Pulmonary artery endothelial cell (primary cell): ENCODE results near the gene IMMP2L. TPM values are rescaled to one million over a fixed set of nuclear protein-coding genes. Genes with fewer than 3 reads are reported as not detected.

Experiments used
- DNase-seq: peaks from one replicate; pipeline ENCODE4 v3.0.0-alpha.2; 2011; ENCODE audit warnings: low read depth, low spot score
- total RNA-seq: library from RNA; depleted of rRNA; stranded (reverse); fragments of >200 nt; gene quantifications from 2 replicates; pipeline ENCODE4 v1.2.3, GENCODE V29; 2014

The IMMP2L gene
- total RNA-seq, 1 donor from 2014 or later = 9.6 TPM

DNA sequence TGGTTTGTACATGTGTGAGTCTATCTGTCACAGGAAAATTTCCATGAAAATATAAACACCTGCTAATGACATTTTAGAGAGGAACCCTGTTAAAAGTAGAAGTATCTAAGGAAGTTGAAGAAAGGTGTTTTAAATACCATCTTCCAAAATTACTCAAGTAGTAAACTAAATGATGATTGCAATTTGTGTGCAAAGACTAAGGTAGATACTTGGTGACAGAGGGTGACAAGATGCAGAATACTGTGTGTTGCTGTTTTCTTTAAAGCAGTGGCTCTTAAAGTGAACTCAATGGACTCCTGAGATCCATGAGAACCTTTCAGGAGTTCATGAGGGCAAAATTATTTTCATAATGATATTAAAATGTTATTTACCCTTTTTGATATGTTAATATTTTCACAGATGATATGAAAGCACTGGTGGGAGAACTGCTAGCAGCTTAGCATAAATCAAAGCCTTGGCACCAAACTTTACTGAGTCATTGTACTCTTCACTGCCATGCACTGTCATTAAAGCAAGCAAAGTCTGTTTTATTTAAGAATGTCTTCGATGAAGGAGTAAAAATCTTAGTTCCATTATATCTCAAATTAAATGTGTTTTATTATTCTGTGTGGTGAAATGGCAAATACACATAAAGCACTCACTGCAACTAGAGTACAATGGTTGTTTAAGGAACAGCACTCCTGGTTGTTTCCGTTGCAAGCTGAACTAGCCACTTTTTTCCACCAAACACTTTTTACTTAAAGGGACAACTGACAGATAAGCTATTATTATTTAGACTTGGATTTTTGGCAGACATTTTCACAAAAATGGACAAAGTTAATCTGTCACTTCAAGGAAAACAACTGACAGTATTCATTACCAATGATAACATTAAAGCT, 337.7 kb downstream of the IMMP2L start:
- no peak for DNase-seq

DNA sequence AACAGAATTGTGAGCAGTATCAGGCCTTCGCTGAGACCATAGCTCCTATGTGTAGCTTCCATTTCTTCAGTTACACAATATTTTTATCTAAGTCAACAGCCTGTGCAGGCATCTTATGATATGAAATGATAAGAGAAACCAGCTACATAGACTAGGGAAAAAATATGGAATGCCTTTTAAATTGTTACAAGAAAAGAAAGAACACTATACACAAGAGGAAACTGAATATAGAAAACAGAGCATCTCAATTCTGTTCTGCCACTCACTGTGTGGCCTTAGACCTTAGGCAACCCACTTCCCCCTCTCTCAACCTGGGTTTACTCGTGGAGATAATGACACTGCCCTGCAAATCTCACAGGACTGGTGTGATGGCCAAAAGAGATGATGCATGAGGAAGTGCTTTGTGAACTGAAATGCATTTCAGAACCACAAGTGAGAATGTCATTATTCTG, 338.5 kb downstream of the IMMP2L start:
- DNase-seq = no peak

DNA sequence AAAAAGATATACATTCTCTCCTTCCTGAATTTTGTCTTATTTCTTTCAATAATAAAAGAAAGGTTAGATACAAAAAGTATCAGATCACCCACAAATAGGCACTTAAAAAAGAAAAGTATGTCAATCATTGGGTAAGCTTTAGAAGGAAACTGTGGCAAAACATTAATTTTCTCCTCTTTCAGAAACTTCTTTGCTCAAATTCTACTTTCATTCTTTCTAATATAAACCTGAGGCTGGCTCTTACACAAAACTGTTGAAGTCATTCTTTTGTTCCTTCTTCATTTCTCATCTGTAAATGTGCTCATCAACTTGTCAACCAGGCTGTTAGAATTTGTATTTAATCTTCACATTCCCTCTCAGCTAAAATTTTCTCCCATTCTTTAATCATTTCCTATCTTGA, 346.7 kb downstream of the IMMP2L start:
- DNase-seq = no peak

DNA sequence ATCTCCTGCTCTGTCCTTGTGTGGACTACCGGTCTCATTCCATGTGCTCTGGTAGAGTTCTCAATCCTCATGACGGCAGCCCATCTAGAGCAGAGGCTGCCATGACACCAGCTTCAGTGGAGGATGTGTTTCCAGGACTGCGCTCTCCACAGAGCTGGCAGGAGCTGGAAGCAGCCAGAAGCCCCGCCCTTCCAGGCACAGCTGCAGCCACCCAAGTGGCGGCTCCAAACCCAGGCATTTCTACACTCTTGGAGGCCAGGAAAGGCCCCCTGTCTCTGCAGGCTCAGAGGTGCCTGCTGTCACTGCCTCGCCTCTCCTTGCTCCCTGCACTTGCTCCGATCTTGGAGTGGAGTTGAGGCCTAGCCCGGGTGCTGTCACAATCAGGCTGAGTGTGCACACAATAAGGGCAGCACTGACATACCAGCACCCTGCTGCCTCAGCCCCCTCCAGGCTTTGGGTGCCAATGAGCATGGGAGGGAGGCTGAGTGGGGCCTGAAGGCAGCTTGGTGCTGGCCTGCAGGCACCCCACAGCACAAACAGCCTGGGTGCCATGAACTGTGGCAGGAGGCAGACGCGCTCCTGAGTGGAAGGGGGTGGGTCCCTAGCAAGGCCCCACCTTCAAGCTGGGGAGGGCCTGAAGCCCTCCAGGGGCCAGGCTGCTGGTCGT, 349.3 kb downstream of the IMMP2L start:
- DNase-seq = no peak

DNA sequence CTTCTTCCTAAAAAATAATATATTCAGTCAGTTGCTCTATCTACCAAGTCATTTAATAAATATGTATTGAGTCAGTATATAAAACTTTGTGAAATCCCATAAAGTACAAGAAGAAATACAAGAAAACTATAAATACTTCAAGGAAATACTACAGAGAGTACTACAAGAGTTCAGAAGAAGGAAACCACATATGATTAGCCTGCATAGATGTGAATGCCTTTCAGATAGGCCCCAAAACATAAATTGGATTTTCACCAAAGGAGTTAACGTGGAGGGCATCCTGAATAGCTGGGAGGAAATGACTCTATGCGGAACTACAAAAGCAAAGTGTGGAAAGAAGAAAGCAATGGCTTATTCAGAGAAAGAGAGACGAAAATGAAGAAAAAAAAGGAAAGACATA, 351.3 kb downstream of the IMMP2L start:
- DNase-seq = no peak

DNA sequence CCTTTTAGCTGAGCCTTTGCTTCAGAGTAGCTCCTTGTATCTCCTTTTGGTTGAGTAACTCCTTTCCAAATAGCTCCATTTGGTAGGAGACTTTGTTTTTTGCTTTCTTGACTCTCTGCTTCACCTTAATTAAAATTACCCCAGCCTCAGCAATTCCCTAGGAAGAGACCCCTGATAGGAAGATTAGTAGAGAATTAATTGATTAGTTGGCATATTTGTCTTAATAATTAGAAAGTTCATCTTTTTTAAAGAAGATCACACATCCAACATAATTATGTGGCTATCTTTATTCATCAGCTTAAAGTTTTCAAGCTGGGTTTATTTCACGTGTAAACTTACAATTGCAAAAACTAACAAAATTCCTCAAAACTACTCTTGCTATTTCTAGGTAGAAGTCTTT, 352.2 kb downstream of the IMMP2L start:
- DNase-seq = no peak

DNA sequence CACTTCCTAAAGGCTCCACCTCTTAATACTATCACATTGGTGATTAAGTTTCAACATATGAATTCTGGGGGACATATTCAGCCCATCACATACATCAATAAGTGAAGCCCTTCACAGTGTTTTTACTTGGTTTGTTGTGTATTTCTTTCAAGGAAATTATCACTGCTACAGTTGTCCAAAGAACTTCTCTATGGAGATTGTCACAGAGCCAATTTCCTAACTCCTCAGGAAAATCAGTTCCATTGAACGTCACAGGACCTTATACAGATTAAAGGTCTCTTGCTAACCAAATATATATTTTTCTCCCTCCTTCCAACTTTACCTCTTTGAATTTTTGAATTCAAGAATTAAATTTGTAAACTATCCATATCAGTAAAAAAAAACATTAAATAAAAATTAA, 357.0 kb downstream of the IMMP2L start:
- DNase-seq = no peak

DNA sequence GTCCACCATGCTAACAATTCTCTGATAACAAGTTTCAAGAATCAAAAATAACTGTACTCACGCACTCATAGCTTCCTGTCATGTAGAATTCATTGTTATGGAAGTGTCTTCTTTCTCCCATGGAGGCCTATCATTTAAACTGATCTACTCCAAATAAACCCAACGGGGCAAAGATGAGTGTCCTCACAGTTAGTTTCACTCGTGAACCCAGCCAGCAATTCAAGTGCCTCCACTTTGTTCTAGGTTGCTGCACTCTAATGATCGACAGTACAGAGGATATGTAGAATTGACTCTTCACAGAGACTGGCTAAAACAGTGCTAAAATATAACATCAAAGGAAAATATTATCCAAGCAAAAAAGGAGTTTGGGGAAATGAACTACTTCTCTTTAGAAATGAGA, 360.0 kb downstream of the IMMP2L start:
- no peak for DNase-seq

DNA sequence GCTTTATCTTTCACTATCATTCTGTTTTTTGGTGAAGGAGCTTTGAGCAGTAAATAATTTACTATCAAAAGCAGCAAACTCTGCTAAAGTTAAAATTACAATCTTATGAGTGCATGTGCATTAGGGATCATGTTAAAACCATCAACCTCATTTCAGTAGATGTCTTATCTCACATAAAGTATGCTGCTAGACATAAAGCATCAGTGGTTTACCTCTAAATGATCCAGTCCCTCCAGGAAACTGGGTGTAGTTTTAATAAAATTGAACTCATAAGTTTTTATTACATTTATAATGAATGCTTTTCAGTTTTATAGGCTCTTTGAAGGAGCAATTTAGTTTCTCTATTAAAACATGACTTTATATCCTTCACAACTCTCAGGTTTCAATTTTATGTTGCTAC, 362.6 kb downstream of the IMMP2L start:
- DNase-seq = no peak

DNA sequence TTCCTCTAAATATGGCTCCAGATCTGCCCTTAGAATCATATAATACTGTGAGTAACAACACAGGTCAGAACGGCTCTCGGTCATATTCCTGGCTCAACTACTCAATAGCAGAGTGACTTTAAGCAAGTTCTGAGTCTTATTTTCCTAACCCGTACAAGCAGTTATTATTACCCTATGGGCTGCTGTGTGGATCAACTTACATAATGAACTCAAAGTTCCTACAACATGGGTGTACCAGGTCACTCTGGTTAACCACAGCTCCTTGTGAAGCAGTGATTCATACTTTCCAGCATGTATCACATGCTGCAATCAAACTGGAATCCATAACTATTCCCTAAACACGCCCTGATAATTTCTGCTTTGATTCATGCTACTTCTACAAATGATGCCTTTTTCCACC, 364.0 kb downstream of the IMMP2L start:
- DNase-seq = no peak

DNA sequence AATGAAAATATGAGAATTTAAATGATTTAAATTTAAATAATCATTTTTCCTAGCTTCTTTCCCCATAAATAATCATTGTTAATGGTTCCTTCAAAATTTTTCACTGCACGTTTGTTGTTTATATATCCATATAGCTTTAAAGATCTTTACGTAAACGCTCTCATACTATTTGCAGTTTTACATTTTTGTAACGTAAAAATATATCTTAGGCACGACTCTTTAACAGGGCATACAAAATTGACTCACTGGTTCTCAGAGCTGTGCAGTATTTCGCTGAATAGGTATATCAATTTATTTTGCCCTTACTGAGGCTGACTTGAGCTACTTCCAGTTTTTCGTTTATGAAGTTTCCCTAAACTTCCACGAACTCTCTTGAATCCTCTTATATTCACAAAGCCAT, 365.6 kb downstream of the IMMP2L start:
- DNase-seq = no peak

DNA sequence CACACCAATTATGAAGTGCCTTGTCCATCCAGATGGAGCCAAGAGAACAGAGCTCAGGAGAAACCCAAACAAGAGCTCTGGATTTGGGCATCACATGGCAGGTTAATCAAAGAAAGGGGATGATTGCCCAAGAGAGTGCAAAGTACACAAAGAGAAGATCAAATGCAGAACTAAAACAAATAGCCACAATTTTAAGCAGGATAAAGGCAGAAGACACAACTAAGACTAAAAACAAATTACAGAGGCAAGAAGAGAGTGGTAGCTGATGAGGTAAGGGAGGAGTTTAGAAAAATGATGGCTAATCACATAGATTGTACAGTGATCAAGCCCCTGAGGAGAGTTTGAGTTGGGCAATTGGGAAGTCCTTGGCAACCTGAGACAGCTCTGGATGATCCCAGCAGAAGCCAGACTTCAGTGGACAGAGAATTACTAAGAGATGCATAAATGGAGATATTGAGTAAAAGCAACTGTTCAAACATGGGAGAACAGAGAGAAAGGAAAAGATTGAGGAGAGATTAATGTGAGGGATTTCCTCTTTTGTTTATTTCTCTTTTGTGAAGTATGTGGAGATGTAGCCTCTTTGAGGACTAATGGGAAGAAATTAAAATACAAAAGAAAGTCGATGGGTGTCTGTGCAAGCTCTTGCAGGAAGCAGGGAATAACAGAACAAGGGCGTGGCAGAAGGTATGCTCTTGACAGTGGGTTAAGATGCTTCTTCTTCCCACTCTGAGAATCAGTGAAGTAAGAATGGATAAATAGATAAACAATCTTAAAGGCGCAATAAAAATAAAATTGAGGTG, 369.5 kb downstream of the IMMP2L start:
- DNase-seq = no peak

DNA sequence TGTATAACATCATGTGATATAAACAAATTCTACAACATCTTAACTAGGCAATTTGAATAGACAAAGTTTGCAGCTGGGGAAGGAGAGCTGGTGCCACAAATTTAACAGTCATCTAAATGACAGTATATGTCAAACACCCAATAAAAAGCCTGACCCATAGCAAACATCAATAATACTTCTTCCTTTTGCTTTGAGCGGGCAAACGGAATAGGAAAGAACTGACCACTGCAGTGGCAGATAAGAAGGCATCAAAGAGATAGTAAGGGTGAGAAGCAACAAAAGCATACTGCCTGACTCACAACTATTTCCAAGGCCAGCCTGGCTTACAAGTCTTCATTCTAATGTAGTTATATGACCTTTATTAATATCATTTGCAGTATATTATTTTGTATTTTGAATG, 371.5 kb downstream of the IMMP2L start:
- no peak for DNase-seq

DNA sequence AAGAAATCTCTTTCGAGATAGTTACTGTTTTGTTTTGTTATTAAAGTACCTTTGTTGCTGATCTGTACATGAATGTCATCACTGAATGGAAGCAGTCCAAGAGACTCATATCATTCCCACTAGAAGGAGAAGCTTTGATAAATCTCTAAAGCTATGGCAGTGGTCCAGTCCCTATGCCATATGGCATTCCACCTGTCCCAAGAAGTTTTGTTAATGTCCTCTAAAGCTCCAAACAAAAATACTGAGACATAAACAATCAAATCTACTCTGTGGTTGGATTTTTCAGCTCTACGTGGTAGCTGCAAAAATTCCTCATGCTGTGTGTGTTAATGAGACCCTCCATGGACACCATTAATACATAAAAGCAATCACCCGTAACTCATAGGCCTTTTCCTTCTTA, 377.3 kb downstream of the IMMP2L start:
- no peak for DNase-seq

DNA sequence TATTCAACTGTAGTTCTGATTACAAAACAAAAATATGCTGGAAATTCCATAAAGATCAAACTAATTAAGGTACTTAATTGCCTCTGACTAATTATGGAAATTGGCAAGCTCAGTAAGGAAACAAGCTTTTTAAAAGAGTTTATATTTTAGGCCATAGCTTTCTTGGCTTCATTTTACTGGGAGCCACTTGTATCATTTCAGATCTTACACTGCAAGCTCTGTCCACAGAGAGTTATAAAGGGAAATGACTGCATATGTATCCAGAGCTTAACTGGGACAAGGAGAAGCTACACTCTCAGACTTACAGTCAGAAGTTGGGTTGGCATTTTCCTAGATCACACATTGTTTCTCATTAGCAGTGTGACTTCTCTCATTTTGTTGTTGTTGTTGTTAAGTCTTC, 379.0 kb downstream of the IMMP2L start:
- no peak for DNase-seq

DNA sequence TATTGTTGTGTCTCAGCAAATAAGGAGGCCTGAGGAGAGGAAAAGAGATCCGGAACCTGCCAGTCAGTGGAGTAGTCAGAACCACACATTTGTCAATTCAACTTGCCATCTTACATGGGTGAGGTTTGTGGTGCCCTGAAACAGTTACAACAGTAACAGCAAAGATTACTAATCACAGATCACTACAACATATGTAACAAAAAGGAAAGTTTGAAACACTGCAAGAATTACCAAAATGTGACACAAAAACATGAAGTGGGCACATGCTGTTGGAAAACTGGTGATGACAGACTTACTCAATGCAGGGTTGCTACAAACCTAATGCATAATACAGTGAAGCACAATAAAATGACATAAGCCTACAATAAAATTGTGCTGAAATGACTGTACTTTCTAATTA, 382.0 kb downstream of the IMMP2L start:
- DNase-seq = no peak

DNA sequence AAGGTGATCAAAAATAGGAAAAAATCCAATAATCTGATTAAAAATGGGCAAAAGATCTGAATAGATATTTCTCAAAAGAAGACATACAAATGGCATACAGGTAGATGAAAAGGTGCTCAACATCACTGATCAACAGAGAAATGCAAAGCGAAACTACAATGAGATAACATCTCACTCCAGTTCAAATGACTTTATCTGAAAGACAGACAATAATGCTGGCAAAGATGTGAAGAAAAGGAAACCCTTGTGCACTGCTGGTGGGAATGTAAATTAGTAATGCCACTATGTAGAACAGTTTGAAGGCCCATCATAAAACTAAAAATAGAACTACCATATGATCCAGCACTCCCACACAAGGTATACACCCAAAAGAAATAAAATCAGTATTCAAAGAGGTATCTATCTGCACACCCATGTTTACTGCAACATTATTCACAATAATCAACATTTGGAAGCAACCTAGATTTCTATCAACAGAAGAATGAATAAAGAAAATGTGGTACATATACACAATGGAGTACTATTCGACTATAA, 386.3 kb downstream of the IMMP2L start:
- no peak for DNase-seq

DNA sequence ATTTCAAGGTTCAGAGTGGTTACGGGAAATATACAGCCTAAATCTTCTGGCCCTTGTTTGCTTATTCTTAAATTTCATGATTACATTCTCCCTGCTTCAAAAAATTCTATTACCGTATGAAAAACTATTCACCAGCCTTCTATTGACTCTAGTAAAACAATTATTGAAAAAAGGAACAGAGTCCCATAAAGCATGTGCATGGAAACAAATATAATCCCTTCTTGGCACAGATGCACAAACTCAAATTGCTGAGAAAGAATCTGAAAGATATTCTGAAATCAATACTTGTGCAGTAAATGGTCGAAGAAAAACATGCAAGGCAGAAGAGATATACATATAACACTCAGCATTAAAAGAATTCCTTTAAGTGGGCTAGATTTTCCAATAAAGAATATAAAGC, 387.8 kb downstream of the IMMP2L start:
- DNase-seq = no peak

DNA sequence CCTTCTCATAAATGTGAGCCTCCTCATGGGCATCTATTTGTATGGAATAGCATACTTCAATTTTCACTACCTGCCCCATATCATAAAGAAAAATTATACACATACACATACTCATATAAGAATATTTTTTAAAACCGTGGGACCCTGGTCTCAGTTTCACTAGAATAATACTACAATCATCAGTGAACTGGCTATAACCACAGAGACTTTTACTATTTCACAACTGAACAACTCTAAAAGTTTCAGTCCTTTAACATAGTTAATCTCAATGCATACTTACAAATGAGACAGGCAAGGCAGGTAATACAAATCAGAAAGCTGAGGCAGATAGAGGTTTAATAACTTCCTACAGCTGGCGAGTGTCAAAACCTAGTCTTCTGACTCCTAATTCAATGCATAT, 388.3 kb downstream of the IMMP2L start:
- DNase-seq = no peak

DNA sequence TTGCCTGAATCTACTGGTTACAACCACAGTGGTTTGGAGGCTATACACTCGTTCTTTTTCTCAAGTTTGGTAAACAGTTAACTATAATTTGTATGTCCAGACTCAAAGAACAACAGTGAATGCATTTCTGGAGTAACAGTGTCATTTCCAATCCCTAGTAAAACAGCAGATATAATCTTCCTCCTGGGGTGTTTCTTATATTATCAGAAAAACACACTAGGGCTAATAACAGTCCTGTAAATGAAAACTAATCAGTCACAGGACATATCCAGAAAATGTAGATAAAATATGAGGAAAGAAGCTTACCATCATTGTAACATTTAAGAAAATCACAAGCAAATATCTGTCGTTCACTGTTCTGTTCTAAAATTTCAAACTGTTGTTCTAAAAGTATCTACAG, 388.8 kb downstream of the IMMP2L start:
- no peak for DNase-seq

DNA sequence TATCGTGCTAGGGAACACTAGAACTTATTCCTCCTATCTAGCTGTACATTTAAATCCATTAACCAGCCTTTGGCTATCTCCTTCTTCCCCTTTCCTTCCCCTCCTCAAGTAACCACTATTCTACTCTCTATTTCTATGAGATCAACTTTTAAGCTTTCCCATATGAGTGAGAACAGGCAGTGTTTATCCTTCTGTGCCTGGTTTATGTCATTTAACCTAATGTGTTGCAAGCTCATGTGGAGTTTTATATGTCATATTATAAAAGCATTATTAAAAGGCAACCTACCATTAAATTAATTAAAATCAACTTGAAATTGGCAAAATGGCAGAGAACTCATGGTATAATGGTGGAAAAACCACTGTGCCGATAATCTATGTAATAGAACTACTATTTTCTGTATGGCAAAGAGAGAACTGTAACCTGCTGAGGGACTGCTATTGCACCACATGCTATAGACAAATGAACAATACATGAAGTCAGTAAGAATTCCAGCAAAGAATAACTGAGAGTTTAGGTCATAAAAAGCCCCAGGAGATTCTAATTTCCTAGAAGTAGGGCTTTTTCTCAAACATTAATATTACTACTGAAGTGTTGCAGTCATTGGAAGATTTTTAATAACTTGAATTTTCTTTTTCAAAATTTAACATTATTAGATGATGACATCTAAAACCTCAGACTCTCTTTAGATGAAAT, 389.6 kb downstream of the IMMP2L start:
- DNase-seq = no peak
